GM12878 (cell line): ENCODE measurements around the gene DYNLT2B. TPM values are rescaled to one million over a fixed set of nuclear protein-coding genes. Genes with fewer than 3 reads are reported as not detected.

Experiments used
- ATAC-seq: fragments of 200-7000 bp; cut with Tn5 transposase; 3 replicates; pipeline ENCODE4 v1.9.1; 2020; ENCODE audit warnings: mild to moderate bottlenecking, moderate library complexity
- BruUV-seq: library from RNA; stranded (reverse); fragments of 400-500 nt; replicated peaks from 2 replicates; lab custom pipeline; 2021; lab: Mats Ljungman, UMichigan
- CTCF ChIA-PET: fragments of 300-600 bp; sonication (Branson Sonifier 250); formaldehyde crosslinking; extraction: SDS; loops from one replicate; lab custom pipeline; 2021; ENCODE audit warnings: inconsistent platforms; lab: Yijun Ruan, JAX
- POLR2A ChIA-PET: fragments of 350-600 bp; formaldehyde crosslinking; extraction: SDS; loops from one replicate; lab custom pipeline; 2021; ENCODE audit warnings: inconsistent platforms; lab: Charles Lee
- RAD21 ChIA-PET: fragments of 300-600 bp; sonication (Branson Sonifier 250); formaldehyde crosslinking; loops from one replicate; lab custom pipeline; 2023; ENCODE audit warnings: antibody characterized with exemption; ENCODE audit not compliant: unreplicated experiment; lab: Charles Lee
- SMC1A ChIA-PET: fragments of 300-600 bp; sonication (Branson Sonifier 250); formaldehyde crosslinking; loops from one replicate; lab custom pipeline; 2023; ENCODE audit not compliant: unreplicated experiment, uncharacterized antibody; lab: Charles Lee
- DNase-seq: peaks from one replicate; pipeline ENCODE4 v3.0.0-alpha.2; 2011; ENCODE audit warnings: low read depth, low spot score
- FAIRE-seq: peaks from 3 replicates; lab custom pipeline; 2011; peaks lifted over from hg19 to GRCh38; lab: Jason Lieb, UNC
- H2AFZ ChIP-seq: 2 replicates; pipeline ENCODE4 v1.6.0; 2011; ENCODE audit warnings: low read depth, low read length, control low read depth; ENCODE audit not compliant: control insufficient read depth
- H3K27ac ChIP-seq: 2 replicates; pipeline ENCODE4 v1.5.1; 2011; ENCODE audit warnings: control low read depth; ENCODE audit not compliant: control insufficient read depth, insufficient read depth
- H3K27me3 ChIP-seq, 2 experiments: replicated peaks in 1 of 2; 2 replicates each; pipeline versions ENCODE4 v1.6.0 to v1.6.1; 2011; ENCODE audit warnings: low read length in 1 of 2; ENCODE audit not compliant: control insufficient read depth in 2 of 2, insufficient read depth in 2 of 2
- H3K36me3 ChIP-seq, 2 experiments: 2 replicates each; pipeline ENCODE4 v1.5.1; 2011; ENCODE audit warnings: low read length in 1 of 2; ENCODE audit not compliant: control insufficient read depth in 2 of 2, insufficient read depth in 2 of 2
- H3K4me1 ChIP-seq: 2 replicates; pipeline ENCODE4 v1.6.1; 2011; ENCODE audit warnings: mild to moderate bottlenecking, low read length, moderate library complexity, mixed read lengths; ENCODE audit not compliant: control insufficient read depth, insufficient read depth
- H3K4me2 ChIP-seq: 2 replicates; pipeline ENCODE4 v1.6.0; 2011; ENCODE audit warnings: control low read depth; ENCODE audit not compliant: control insufficient read depth, insufficient read depth
- H3K4me3 ChIP-seq: fragments of 200-600 bp; sonication (generic); 2 replicates; pipeline ENCODE4 v1.5.1; 2016
- H3K79me2 ChIP-seq: 2 replicates; pipeline ENCODE4 v1.6.0; 2011; ENCODE audit warnings: low read length; ENCODE audit not compliant: control insufficient read depth, insufficient read depth
- H3K9ac ChIP-seq: 2 replicates; pipeline ENCODE4 v1.8.0; 2011; ENCODE audit warnings: low read length, control low read depth, mixed read lengths; ENCODE audit not compliant: control insufficient read depth, insufficient read depth
- H3K9me3 ChIP-seq: replicated peaks from 3 replicates; pipeline ENCODE4 v1.5.1; 2011; ENCODE audit warnings: mild to moderate bottlenecking, low read length; ENCODE audit not compliant: control insufficient read depth, insufficient read depth
- H4K20me1 ChIP-seq: 2 replicates; pipeline ENCODE4 v1.6.0; 2011; ENCODE audit not compliant: control insufficient read depth, insufficient read depth
- BACH1 ChIP-seq: fragments of 450-650 bp; IDR thresholded peaks from 2 replicates; pipeline ENCODE4 v1.6.1; 2017; ENCODE audit warnings: mild to moderate bottlenecking, borderline replicate concordance
- CTCF ChIP-seq, 3 experiments: IDR thresholded peaks in 2 of 3; conservative IDR thresholded peaks in 1 of 3; 2 replicates each; pipeline ENCODE4 v1.5.1; 2011; ENCODE audit warnings: low read depth in 3 of 3, low read length in 3 of 3, mild to moderate bottlenecking in 3 of 3, control low read depth in 2 of 3, moderate library complexity in 2 of 3, inconsistent platforms in 1 of 3, mixed read lengths in 1 of 3; ENCODE audit not compliant: control insufficient read depth in 2 of 3, insufficient read depth in 1 of 3; ENCODE audit errors: extremely low read depth in 1 of 3
- ELK1 ChIP-seq: IDR thresholded peaks from 2 replicates; pipeline ENCODE4 v1.6.1; 2012; ENCODE audit warnings: low read depth, low read length, improper control_type of control experiment
- ETV6 ChIP-seq, 2 experiments: fragments of 450-650 bp in 1 of 2; IDR thresholded peaks in 1 of 2; conservative IDR thresholded peaks in 1 of 2; 2 replicates each; pipeline ENCODE4 v1.6.1; 2014; ENCODE audit warnings: antibody characterized with exemption in 1 of 2, borderline replicate concordance in 1 of 2, low read depth in 1 of 2, mild to moderate bottlenecking in 1 of 2, moderate library complexity in 1 of 2
- MLLT1 ChIP-seq: fragments of 450-650 bp; IDR thresholded peaks from 2 replicates; pipeline ENCODE4 v1.6.1; 2016; ENCODE audit warnings: mild to moderate bottlenecking
- POU2F2 ChIP-seq: IDR thresholded peaks from 3 replicates; pipeline ENCODE4 v1.6.1; 2011; ENCODE audit warnings: low read depth, mild to moderate bottlenecking, low read length, borderline replicate concordance
- SRF ChIP-seq, 2 experiments: IDR thresholded peaks; 2 replicates each; pipeline ENCODE4 v1.6.1; 2011; ENCODE audit warnings: low read depth in 2 of 2, low read length in 2 of 2, mild to moderate bottlenecking in 1 of 2, moderate library complexity in 1 of 2
- WGBS: methylation state at CpG from one replicate; pipeline ENCODE4 v1.1.6; 2016; ENCODE audit warnings: low lambda C conversion rate; ENCODE audit not compliant: insufficient replicate concordance, insufficient coverage; ENCODE audit errors: missing lambda C conversion rate; 5-methylcytosine and 5-hydroxymethylcytosine counted together
- in situ Hi-C: fragments of 300-500 bp; cut with MboI; formaldehyde crosslinking; loops from 9 replicates; pipeline ENCODE4 v1.14.3; 2018; ENCODE audit warnings: mixed read lengths
- intact Hi-C: fragments of 100-400 bp; cut with micrococcal nuclease; formaldehyde crosslinking; loops from one replicate; pipeline ENCODE4 v1.14.2; 2022; ENCODE audit not compliant: unreplicated experiment
- polyA plus RNA-seq, 11 experiments: library from polyadenylated mRNA; depleted of rRNA in 4 of 11; unstranded in 6 of 11; stranded (reverse) in 5 of 11; fragments of >200 nt; fragmentation: Nextera tagmentation in 4 of 11; fragmentation: Illumina TruSeq in 1 of 11; extraction: Ambion mirVana in 4 of 11; extraction: Trizol in 1 of 11; gene quantifications; 1 replicate in 1 of 11; 2 replicates in 10 of 11; pipeline versions ENCODE4 v1.2.1 to v1.2.3, GENCODE V29; 2011 to 2016; ENCODE audit warnings: inconsistent platforms in 2 of 11, missing spikeins in 2 of 11, low read depth in 1 of 11
- total RNA-seq, 4 experiments: library from RNA; depleted of rRNA in 3 of 4; stranded (reverse); fragments of >200 nt in 3 of 4; fragmentation: Illumina TruSeq in 1 of 4; extraction: Trizol in 1 of 4; gene quantifications; 2 replicates each; pipeline versions ENCODE4 v1.2.1 to v1.2.3, GENCODE V29; 2013 to 2021

Gene DYNLT2B
- total and polyA plus RNA-seq, 10 of the 15 experiments (the other 5 are each of a cell fraction or from before 2014, with no cell fraction given): 8.6 to 89.7 (median 21.9) TPM

- TF ChIP-seq POU2F2: peak; percentile 84
- peak; percentile 57; the same call in 1 of the 2 replicates for TF ChIP-seq ELK1
Observed at GRCh38 chr3:196287440-196288140, 30.4 kb downstream of the DYNLT2B start, which contains the start of gene PCYT1A (continued).

GRCh38 chr3:196287090-196287439 is 31.0 kb downstream of the DYNLT2B start:
- Histone ChIP-seq H3K27me3 (no peaks in the 10 kb centered on the region), H3K9me3 (no peaks in the 10 kb centered on the region), H4K20me1 (no peaks in the 10 kb centered on the region), H2AFZ (peak overlapping the region; percentile 91), H3K36me3 (no peaks in the 10 kb centered on the region), H3K4me3 (peak overlapping the region; percentile 79), H3K79me2 (peaks cover 56% of the 10 kb centered on the region), H3K4me1 (peaks cover 2% of the 10 kb centered on the region), H3K4me2 (peak overlapping the region; percentile 83), H3K9ac (peak overlapping the region; percentile 96), H3K27ac (peak overlapping the region; percentile 94)
- no peak for FAIRE-seq
- no TSS peak for BruUV-seq
- under 1% methylated on average over 22 of the region's 22 CpGs for WGBS
- CTCF ChIA-PET: no interaction called here
- peak; percentile 67 for ATAC-seq
- RAD21 ChIA-PET: no interaction called here
- no peak for DNase-seq
- intact Hi-C loops: no loop called here
- in situ Hi-C loops: no loop called here
- TF ChIP-seq ETV6 (conservative IDR thresholded peaks at IDR 0.05 in 1 of 2, IDR thresholded peaks at IDR 0.05 in 1 of 2; ENCODE audit: borderline replicate concordance in 1 of 2, low read depth in 1 of 2) (no peak), BACH1 (0 out of 2 replicates have a peak, but pooled peaks have one; percentile 11), CTCF (IDR thresholded peaks at IDR 0.05 in 2 of 3, conservative IDR thresholded peaks at IDR 0.05 in 1 of 3; ENCODE audit: control insufficient read depth in 2 of 3, extremely low read depth in 1 of 3, insufficient read depth in 1 of 3, low read depth in 3 of 3, low read length in 3 of 3) (peak in 2 of 3 experiments; percentile 3 to 13; a peak in 1 of 6 replicates), ELK1 (no peak), MLLT1 (peak; percentile 97), SRF (IDR thresholded peaks at IDR 0.05; ENCODE audit: low read depth in 2 of 2, low read length in 2 of 2) (peak in 1 of 2 experiments; percentile 25; a peak in 1 of 4 replicates)
- POLR2A ChIA-PET: no interaction called here
- SMC1A ChIA-PET: interaction anchor here (0.6 to 1.9 kb wide), 3 partner anchors 10 to 71 kb away, joined by 3 to 4 read pairs (median 3); no protein-coding TSS in a partner anchor
